ENCODE measurements around the gene ANKRD12.

The ANKRD12 gene

DNA sequence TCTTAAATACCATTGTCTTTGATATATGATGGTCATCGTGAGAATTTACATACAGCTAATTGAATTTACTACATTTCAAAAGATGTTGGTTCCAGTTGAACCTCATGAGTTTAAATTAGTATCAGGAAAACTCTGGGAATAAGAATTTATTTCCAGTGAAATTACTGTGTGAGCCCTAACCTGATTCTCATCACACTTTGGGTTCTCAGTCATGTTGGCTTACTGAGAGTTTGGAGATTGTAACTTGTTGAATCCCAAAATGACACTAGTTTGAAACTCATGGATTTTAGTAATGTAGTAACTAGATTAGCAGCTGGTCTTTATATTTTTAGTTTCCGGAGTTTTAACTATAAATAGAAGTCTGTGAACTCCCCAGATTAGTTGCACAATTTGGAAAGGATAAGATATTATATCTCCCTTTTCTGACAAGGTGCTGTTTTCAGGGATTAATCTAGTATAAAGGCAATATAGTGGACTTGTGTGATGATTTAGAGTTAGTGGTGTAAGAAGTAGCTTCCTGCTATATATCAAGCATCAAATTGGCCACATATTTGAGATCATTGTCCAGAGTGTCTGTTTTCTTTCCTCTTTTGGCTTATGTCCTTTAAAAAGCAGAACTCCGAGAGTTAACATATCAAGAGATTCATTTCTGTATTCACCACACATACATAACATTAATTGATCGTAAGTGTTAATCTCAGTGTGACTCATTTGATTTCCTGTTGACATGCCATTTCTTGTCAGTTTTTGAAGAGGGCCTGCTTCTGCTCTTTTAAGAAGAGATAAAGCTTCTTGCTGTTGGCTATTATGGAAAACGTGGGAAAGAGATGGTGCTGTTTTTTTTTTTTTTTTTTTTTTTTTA is 18.4 kb upstream of the ANKRD12 start:
- Histone ChIP-seq H3K4me3 (ENCODE audit: low read depth, low read length) (no peak overlapping the region), H3K27ac (ENCODE audit: extremely low read depth, low read depth, low read length) (no peak overlapping the region), H3K9me3 (ENCODE audit: control insufficient read depth, insufficient read depth, low read depth, low read length) (no peaks in the 10 kb centered on the region), H3K4me1 (ENCODE audit: control insufficient read depth, insufficient read depth, low read length) (peaks cover 3% of the 10 kb centered on the region; the same call in 1 of the 2 replicates), H3K36me3 (ENCODE audit: control insufficient read depth in 2 of 2, insufficient read depth in 1 of 2, low read length in 2 of 2) (peaks cover 27 to 32% of the 10 kb centered on the region in 2 experiments)
- TF ChIP-seq ZNF664 (tag by site-specific recombination; IDR thresholded peaks at IDR 0.05) (peak; percentile 57), ZSCAN4 (tag by site-specific recombination; IDR thresholded peaks at IDR 0.05) (no peak), ZNF10 (tag by site-specific recombination; IDR thresholded peaks at IDR 0.05) (no peak), ZNF146 (tag by site-specific recombination; IDR thresholded peaks at IDR 0.05) (no peak), ZNF155 (tag by site-specific recombination; IDR thresholded peaks at IDR 0.05) (no peak), ZFP37 (tag by site-specific recombination; IDR thresholded peaks at IDR 0.05) (no peak), ZNF266 (tag by site-specific recombination; IDR thresholded peaks at IDR 0.05; ENCODE audit: low read depth) (no peak), FEZF1 (tag by site-specific recombination; IDR thresholded peaks at IDR 0.05) (peak; percentile 39; the same call in 1 of the 2 replicates), SETDB1 (IDR thresholded peaks at IDR 0.05; ENCODE audit: insufficient read length, low read length) (no peak), ZNF2 (tag by site-specific recombination; IDR thresholded peaks at IDR 0.05) (no peak), ZNF274 (IDR thresholded peaks at IDR 0.05; ENCODE audit: low read length) (no peak), ZNF274 (tag by site-specific recombination; IDR thresholded peaks at IDR 0.05; ENCODE audit: borderline replicate concordance) (no peak), YY2 (tag by site-specific recombination; IDR thresholded peaks at IDR 0.05) (no peak), ZNF23 (tag by site-specific recombination; IDR thresholded peaks at IDR 0.05; ENCODE audit: borderline replicate concordance) (no peak), PRDM4 (tag by site-specific recombination; IDR thresholded peaks at IDR 0.05) (no peak), ZNF670 (tag by site-specific recombination; IDR thresholded peaks at IDR 0.05; ENCODE audit: low read depth) (no peak), SCRT2 (tag by site-specific recombination; IDR thresholded peaks at IDR 0.05) (0 out of 2 replicates have a peak, but pooled peaks have one; percentile 17)
- TF ChIP-seq, protein P1, sequence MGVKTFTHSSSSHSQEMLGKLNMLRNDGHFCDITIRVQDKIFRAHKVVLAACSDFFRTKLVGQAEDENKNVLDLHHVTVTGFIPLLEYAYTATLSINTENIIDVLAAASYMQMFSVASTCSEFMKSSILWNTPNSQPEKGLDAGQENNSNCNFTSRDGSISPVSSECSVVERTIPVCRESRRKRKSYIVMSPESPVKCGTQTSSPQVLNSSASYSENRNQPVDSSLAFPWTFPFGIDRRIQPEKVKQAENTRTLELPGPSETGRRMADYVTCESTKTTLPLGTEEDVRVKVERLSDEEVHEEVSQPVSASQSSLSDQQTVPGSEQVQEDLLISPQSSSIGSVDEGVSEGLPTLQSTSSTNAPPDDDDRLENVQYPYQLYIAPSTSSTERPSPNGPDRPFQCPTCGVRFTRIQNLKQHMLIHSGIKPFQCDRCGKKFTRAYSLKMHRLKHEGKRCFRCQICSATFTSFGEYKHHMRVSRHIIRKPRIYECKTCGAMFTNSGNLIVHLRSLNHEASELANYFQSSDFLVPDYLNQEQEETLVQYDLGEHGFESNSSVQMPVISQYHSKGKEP (tag by site-specific recombination; IDR thresholded peaks at IDR 0.05): no peak
- TF ChIP-seq, protein P2, sequence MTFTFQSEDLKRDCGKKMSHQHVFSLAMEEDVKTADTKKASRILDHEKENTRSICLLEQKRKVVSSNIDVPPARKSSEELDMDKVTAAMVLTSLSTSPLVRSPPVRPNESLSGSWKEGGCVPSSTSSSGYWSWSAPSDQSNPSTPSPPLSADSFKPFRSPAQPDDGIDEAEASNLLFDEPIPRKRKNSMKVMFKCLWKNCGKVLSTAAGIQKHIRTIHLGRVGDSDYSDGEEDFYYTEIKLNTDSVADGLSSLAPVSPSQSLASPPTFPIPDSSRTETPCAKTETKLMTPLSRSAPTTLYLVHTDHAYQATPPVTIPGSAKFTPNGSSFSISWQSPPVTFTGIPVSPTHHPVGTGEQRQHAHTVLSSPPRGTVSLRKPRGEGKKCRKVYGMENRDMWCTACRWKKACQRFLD (tag by site-specific recombination; IDR thresholded peaks at IDR 0.05): no peak
- CTCF ChIA-PET: interaction anchor here (0.6 to 0.8 kb wide), 3 partner anchors 13 to 303 kb away, joined by 3 read pairs; no protein-coding TSS in a partner anchor
- POLR2A ChIA-PET: interaction anchor here (2.3 to 3.0 kb wide), 2 partner anchors 15 to 18 kb away, joined by 11 to 13 read pairs; partner anchors contain the start of genes ANKRD12 and NDUFV2

Measured in HEK293 (cell line).